PC-9 (cell line): ENCODE results near the gene SLC8A1.

Source experiments
- CTCF ChIP-seq: fragments of 200-600 bp; sonication (generic); conservative IDR thresholded peaks from 2 replicates; pipeline ENCODE4 v1.6.1; 2017; ENCODE audit warnings: mixed run types, antibody characterized with exemption, mild to moderate bottlenecking, moderate library complexity
- EZH2 ChIP-seq: fragments of 200-600 bp; sonication (generic); IDR thresholded peaks from 2 replicates; pipeline ENCODE4 v1.8.0; 2017; ENCODE audit warnings: antibody characterized with exemption, low read depth

GRCh38 chr2:40330096-40330495 is 121.8 kb downstream of the SLC8A1 start:
- TF ChIP-seq EZH2 (no peak), CTCF (no peak)
